Colonic mucosa (tissue), 4 donors: ENCODE data around the gene SKAP1. TPM values are rescaled to one million over a fixed set of nuclear protein-coding genes. Genes with fewer than 3 reads are reported as not detected.

Experiments
- DNase-seq: peaks from one replicate; pipeline ENCODE4 v3.0.0-alpha.2; 2020
- H3K27ac ChIP-seq: fragments of 200-600 bp; one replicate; pipeline ENCODE4 v1.8.0; 2021
- H3K27me3 ChIP-seq: fragments of 200-600 bp; one replicate; pipeline ENCODE4 v1.8.0; 2021
- H3K36me3 ChIP-seq: fragments of 200-600 bp; one replicate; pipeline ENCODE4 v1.8.0; 2021
- H3K4me1 ChIP-seq: fragments of 200-600 bp; one replicate; pipeline ENCODE4 v1.8.0; 2021; ENCODE audit warnings: mild to moderate bottlenecking
- H3K4me3 ChIP-seq: fragments of 200-600 bp; one replicate; pipeline ENCODE4 v1.8.0; 2021
- H3K9ac ChIP-seq, 2 donors: one replicate each; pipeline ENCODE4 v1.7.0; 2013; ENCODE audit warnings: control low read depth in 2 of 2, low read depth in 2 of 2, low read length in 2 of 2
- H3K9me3 ChIP-seq: fragments of 200-600 bp; one replicate; pipeline ENCODE4 v1.8.0; 2021
- intact Hi-C: fragments of 100-400 bp; cut with DNase I; formaldehyde crosslinking; loops from one replicate; pipeline ENCODE4 v1.14.1; 2022
- total RNA-seq, 2 donors: library from RNA; stranded (reverse); fragmentation: NEBNext Ultra II Directional in 1 of 2; extraction: Animal tissue kit (Norgen Biotek cat#: 25700) in 1 of 2; gene quantifications; one replicate each; pipeline ENCODE4 v1.2.1, GENCODE V29; 2021
- TF ChIP-seq, protein P1 (sequence below): fragments of 200-600 bp; IDR thresholded peaks from one replicate; pipeline ENCODE4 v1.8.0; 2022; ENCODE audit warnings: antibody characterized with exemption, mild to moderate bottlenecking
- donor health status: healthy.
- donor health status: DM: no; HTN: no; CAD: no.
- donor health status: DM: no; HTN: no; CAD: no.

SKAP1 gene
- total RNA-seq, 2 donors from 2014 or later = 1.2 to 2.1 TPM

DNA sequence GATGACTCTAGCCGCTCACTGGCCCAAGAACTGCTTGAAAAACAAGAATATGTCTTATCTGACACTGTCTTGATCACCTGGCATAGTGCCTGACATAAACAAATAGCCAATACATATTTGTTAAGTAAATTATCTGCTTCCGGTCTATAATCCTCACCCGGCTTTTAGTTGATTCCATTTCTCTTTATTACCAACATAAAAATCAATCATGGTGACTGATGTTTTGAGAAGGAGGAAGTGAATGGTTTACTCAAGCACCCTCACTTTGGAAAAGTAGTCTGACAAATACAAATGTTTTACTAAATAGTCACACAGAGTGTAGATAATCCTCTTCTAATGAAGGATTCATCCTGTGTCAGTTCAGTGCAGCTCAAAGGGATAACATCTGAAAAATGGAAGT is 47.0 kb downstream of the SKAP1 start:
- DNase-seq = no peak
- no peak overlapping the region for H3K27ac ChIP-seq
- no peaks in the 10 kb centered on the region for H3K27me3 ChIP-seq
- H3K4me1 ChIP-seq = no peaks in the 10 kb centered on the region
- H3K9ac ChIP-seq = no peak overlapping the region
- no peaks in the 10 kb centered on the region for H3K9me3 ChIP-seq
- H3K4me3 ChIP-seq = no peak overlapping the region
- no peaks in the 10 kb centered on the region for H3K36me3 ChIP-seq
- intact Hi-C loops = no loop called here
- TF ChIP-seq, protein P1, sequence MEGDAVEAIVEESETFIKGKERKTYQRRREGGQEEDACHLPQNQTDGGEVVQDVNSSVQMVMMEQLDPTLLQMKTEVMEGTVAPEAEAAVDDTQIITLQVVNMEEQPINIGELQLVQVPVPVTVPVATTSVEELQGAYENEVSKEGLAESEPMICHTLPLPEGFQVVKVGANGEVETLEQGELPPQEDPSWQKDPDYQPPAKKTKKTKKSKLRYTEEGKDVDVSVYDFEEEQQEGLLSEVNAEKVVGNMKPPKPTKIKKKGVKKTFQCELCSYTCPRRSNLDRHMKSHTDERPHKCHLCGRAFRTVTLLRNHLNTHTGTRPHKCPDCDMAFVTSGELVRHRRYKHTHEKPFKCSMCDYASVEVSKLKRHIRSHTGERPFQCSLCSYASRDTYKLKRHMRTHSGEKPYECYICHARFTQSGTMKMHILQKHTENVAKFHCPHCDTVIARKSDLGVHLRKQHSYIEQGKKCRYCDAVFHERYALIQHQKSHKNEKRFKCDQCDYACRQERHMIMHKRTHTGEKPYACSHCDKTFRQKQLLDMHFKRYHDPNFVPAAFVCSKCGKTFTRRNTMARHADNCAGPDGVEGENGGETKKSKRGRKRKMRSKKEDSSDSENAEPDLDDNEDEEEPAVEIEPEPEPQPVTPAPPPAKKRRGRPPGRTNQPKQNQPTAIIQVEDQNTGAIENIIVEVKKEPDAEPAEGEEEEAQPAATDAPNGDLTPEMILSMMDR = no peak

DNA sequence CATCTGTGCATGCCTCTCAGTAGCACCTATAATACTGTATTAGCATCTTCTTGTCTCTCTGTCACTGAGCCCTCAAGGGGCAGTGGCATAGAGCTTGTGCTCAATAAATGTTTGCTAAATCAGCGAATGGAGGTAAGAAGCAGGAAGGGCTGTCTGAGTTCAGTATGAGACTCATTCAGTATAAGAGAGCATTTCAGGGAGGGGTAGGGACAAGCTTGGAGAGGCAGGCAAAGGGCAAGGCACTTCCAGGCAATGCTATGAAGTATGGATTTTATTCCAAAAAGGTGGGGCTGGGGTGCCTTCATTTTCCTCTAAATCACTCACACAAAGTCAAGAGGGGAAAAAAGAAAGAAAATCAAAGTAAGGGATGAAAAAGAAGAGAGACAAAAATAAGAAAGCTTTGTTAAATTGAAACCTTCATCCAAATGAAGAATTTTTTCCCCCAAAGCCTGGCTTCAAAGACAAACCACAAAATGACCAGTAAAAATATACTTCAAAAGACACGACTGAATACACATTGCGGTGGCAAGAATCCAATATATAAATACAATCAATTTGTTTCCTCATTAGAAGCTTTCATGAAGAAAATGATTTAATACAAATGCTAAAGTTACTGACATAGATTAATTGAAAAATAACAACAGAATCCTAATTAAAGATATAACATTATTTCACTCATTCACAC is 51.2 kb downstream of the SKAP1 start:
- intact Hi-C loops = loop anchor here (10.0 kb wide), 2 partner anchors 164 to 224 kb away; no protein-coding TSS in a partner anchor
- no peaks in the 10 kb centered on the region for H3K27me3 ChIP-seq
- no peak for DNase-seq

DNA sequence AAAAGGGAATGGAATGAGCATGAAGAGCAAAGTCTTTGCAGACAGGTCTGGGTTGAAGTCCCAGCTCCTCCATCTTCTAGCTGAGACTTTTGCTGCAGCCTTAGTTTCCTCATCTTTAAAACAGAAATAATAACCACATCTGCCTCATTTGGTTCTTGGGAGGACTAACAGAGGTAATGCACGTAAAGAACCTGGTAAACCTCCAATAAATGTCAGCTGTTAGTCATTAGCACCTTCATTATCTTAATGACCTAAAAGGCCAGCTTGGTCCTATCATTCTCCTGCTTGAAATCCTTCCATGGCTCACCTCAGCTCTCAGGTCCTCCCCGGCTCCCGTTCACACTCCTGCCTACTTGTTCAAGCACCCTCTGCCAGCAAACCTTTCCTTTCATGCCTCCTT is 51.8 kb downstream of the SKAP1 start:
- H3K4me1 ChIP-seq = no peaks in the 10 kb centered on the region
- intact Hi-C loops = loop anchor here (10.0 kb wide), 2 partner anchors 163 to 223 kb away; no protein-coding TSS in a partner anchor
- no peak overlapping the region for H3K4me3 ChIP-seq
- no peaks in the 10 kb centered on the region for H3K9me3 ChIP-seq
- H3K9ac ChIP-seq = no peak overlapping the region
- H3K27me3 ChIP-seq = no peaks in the 10 kb centered on the region
- no peaks in the 10 kb centered on the region for H3K36me3 ChIP-seq
- no peak overlapping the region for H3K27ac ChIP-seq
- TF ChIP-seq, protein P1 = no peak
- no peak for DNase-seq

More for the DNA sequence above, 51.2 kb downstream of the SKAP1 start:
- Histone ChIP-seq H3K4me3 (no peak overlapping the region), H3K36me3 (no peaks in the 10 kb centered on the region), H3K4me1 (no peaks in the 10 kb centered on the region), H3K27ac (no peak overlapping the region), H3K9ac (no peak overlapping the region), H3K9me3 (no peaks in the 10 kb centered on the region)
- TF ChIP-seq, protein P1 = no peak

DNA sequence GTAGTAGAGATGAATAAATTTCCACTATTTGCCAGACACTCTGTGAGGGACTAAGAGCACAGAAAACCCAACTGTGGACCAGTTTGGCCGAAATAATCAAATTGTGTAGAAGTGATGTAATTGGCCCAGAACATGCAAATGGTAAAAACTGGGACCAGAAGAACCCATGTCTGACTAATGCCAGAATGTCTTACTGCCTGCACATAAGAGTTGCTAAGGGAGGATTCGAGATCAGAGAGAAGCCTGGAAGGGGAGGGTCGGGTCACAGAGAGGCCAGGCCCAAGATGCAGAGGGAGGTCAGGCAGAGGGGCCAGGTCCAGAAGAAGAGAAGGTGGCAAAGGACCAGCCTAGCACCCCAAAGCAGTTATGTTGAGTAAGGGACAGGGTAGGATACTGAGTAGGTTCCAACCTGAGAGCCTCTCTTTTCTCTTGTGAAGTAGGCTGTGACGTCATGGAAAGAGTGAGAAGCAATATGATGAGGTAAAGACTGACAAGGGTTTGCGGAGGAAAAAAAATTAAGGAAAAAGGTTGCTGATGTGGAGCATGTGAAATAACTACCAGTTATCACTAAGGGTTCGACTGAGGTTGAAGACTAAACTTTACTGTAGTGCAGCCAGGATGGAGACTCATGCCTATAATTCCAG is 53.2 kb downstream of the SKAP1 start:
- Histone ChIP-seq H3K27me3 (no peaks in the 10 kb centered on the region), H3K27ac (no peak overlapping the region), H3K36me3 (no peaks in the 10 kb centered on the region), H3K4me3 (no peak overlapping the region), H3K4me1 (no peaks in the 10 kb centered on the region), H3K9ac (no peak overlapping the region), H3K9me3 (no peaks in the 10 kb centered on the region)
- intact Hi-C loops = loop anchor here (10.0 kb wide), 2 partner anchors 162 to 222 kb away; no protein-coding TSS in a partner anchor
- DNase-seq = no peak
- TF ChIP-seq, protein P1 = no peak

DNA sequence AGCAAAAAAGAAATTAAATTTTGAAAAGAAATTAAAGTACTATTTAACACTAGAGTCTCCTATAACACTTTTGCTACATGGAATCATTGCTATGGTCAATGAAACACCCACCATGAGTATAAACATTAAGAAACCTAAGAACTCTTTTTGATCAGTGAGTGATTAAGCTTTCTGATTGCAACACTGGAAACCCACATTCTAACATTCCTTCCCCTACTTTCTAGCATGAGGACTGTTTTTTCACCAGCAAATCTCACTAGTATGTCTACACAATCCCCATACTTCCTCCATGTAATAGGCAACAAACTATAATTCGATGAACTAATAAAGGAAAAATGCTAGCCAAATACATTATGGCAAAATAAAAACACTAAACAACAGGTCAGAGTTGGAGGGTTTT is 54.7 kb downstream of the SKAP1 start:
- intact Hi-C loops = loop anchor here (10.0 kb wide), 2 partner anchors 161 to 221 kb away; no protein-coding TSS in a partner anchor
- no peaks in the 10 kb centered on the region for H3K36me3 ChIP-seq
- no peaks in the 10 kb centered on the region for H3K27me3 ChIP-seq
- no peak for DNase-seq
- no peak overlapping the region for H3K4me3 ChIP-seq
- H3K27ac ChIP-seq = no peak overlapping the region
- no peaks in the 10 kb centered on the region for H3K4me1 ChIP-seq
- H3K9me3 ChIP-seq = no peaks in the 10 kb centered on the region
- H3K9ac ChIP-seq = no peak overlapping the region
- TF ChIP-seq, protein P1 = no peak
